B cell (primary cell): ENCODE results near the gene CCDC88B. TPM values are rescaled to one million over a fixed set of nuclear protein-coding genes. Genes with fewer than 3 reads are reported as not detected.

ENCODE experiments used
- ATAC-seq: fragments of 200-7000 bp; cut with Tn5 transposase; one replicate; pipeline ENCODE4 v1.10.0; 2021; ENCODE audit warnings: low read depth, mild to moderate bottlenecking, moderate number of reproducible peaks, moderate library complexity
- CTCF ChIA-PET: fragments of 350-600 bp; sonication (Branson Sonifier 250); formaldehyde crosslinking; loops from one replicate; lab custom pipeline; 2021; ENCODE audit warnings: antibody characterized with exemption, inconsistent platforms; lab: Charles Lee
- POLR2A ChIA-PET: fragments of 350-600 bp; sonication (Branson Sonifier 250); formaldehyde crosslinking; loops from one replicate; lab custom pipeline; 2021; ENCODE audit warnings: antibody characterized with exemption; lab: Charles Lee
- DNase-seq: peaks from one replicate; pipeline ENCODE4 v3.0.0; 2013
- H2AFZ ChIP-seq: 2 replicates; pipeline ENCODE4 v1.6.1; 2012; ENCODE audit warnings: mild to moderate bottlenecking, low read depth, low read length; ENCODE audit not compliant: insufficient read depth, poor library complexity, severe bottlenecking
- H3K27ac ChIP-seq, 2 donors: 1 replicate in 1 of 2; 2 replicates in 1 of 2; pipeline ENCODE4 v1.5.1; 2012 to 2013; ENCODE audit warnings: low read length in 2 of 2, mild to moderate bottlenecking in 2 of 2, moderate library complexity in 1 of 2
- H3K27me3 ChIP-seq, 4 experiments: fragments of 200-600 bp in 1 of 4; sonication (generic) in 1 of 4; replicated peaks in 1 of 4; 1 replicate in 2 of 4; 2 replicates in 2 of 4; pipeline versions ENCODE4 v1.6.1 to v1.7.0; 2013 to 2016; ENCODE audit warnings: low read length in 3 of 4, mild to moderate bottlenecking in 2 of 4, mixed read lengths in 1 of 4, moderate library complexity in 1 of 4; ENCODE audit not compliant: insufficient read depth in 4 of 4, control insufficient read depth in 3 of 4; ENCODE audit errors: control extremely low read depth in 1 of 4
- H3K36me3 ChIP-seq, 2 experiments: replicated peaks in 1 of 2; 1 replicate in 1 of 2; 2 replicates in 1 of 2; pipeline versions ENCODE4 v1.6.1 to v1.7.1; 2013; ENCODE audit warnings: low read length in 1 of 2; ENCODE audit not compliant: insufficient read depth in 2 of 2, control insufficient read depth in 1 of 2; ENCODE audit errors: control extremely low read depth in 1 of 2, extremely low read depth in 1 of 2
- H3K4me1 ChIP-seq, 2 donors: fragments of 200-600 bp in 1 of 2; sonication (generic) in 1 of 2; 1 replicate in 1 of 2; 2 replicates in 1 of 2; pipeline versions ENCODE4 v1.5.1 to v1.6.1; 2013 to 2017; ENCODE audit warnings: low read length in 2 of 2; ENCODE audit not compliant: control insufficient read depth in 2 of 2, insufficient read depth in 2 of 2
- H3K4me2 ChIP-seq: replicated peaks from 2 replicates; pipeline ENCODE3; 2012; ENCODE audit warnings: mild to moderate bottlenecking, low read depth, low read length; ENCODE audit not compliant: poor library complexity, severe bottlenecking
- H3K4me3 ChIP-seq, 5 experiments: fragments of 200-600 bp in 1 of 5; sonication (generic) in 1 of 5; 1 replicate in 3 of 5; 2 replicates in 2 of 5; pipeline versions ENCODE4 v1.5.1 to v1.7.0; 2011 to 2016; ENCODE audit warnings: low read length in 4 of 5, mild to moderate bottlenecking in 4 of 5, low read depth in 2 of 5, control low read depth in 1 of 5, moderate library complexity in 1 of 5; ENCODE audit not compliant: insufficient read depth in 1 of 5; ENCODE audit errors: control extremely low read depth in 1 of 5, extremely low read depth in 1 of 5
- H3K79me2 ChIP-seq: fragments of 200-600 bp; sonication (generic); one replicate; pipeline ENCODE4 v1.6.0; 2016; ENCODE audit warnings: low read length; ENCODE audit not compliant: control insufficient read depth, insufficient read depth
- H3K9ac ChIP-seq: fragments of 200-600 bp; sonication (generic); 2 replicates; pipeline ENCODE4 v1.6.1; 2017; ENCODE audit warnings: mild to moderate bottlenecking, low read length, moderate library complexity
- H3K9me3 ChIP-seq, 3 donors: one replicate each; pipeline versions ENCODE4 v1.6.1 to v1.7.1; 2013; ENCODE audit warnings: low read length in 2 of 3; ENCODE audit not compliant: control insufficient read depth in 2 of 3, insufficient read depth in 1 of 3; ENCODE audit errors: control extremely low read depth in 1 of 3
- H4K20me1 ChIP-seq: 2 replicates; pipeline ENCODE4 v1.6.0; 2012; ENCODE audit warnings: mild to moderate bottlenecking, low read length; ENCODE audit not compliant: insufficient read depth, control insufficient read depth, poor library complexity, severe bottlenecking
- H3K27ac Mint-ChIP-seq: one replicate; pipeline ENCODE4 v1.8.0; 2021; ENCODE audit warnings: mixed read lengths
- H3K27me3 Mint-ChIP-seq: one replicate; pipeline ENCODE4 v1.8.0; 2021; ENCODE audit warnings: mixed read lengths
- H3K4me1 Mint-ChIP-seq: one replicate; pipeline ENCODE4 v1.8.0; 2021; ENCODE audit warnings: mixed read lengths
- H3K4me3 Mint-ChIP-seq: one replicate; pipeline ENCODE4 v1.8.0; 2021; ENCODE audit warnings: mixed read lengths
- H3K9me3 Mint-ChIP-seq: one replicate; pipeline ENCODE4 v1.8.0; 2022; ENCODE audit warnings: mixed read lengths; ENCODE audit not compliant: insufficient read depth
- CTCF ChIP-seq: fragments of 200-600 bp; IDR thresholded peaks from one replicate; pipeline ENCODE4 v1.8.0; 2022; ENCODE audit warnings: antibody characterized with exemption, mild to moderate bottlenecking
- EZH2 ChIP-seq: IDR thresholded peaks from 2 replicates; pipeline ENCODE4 v1.6.1; 2012; ENCODE audit warnings: borderline replicate concordance, low read depth, mild to moderate bottlenecking, moderate library complexity, low read length; ENCODE audit not compliant: insufficient read depth, poor library complexity, severe bottlenecking
- WGBS: methylation state at CpG from one replicate; pipeline ENCODE4 v1.1.5; 2013; ENCODE audit warnings: missing lambda C conversion rate; ENCODE audit not compliant: insufficient coverage; 5-methylcytosine and 5-hydroxymethylcytosine counted together
- intact Hi-C: fragments of 100-400 bp; cut with micrococcal nuclease; formaldehyde crosslinking; loops from one replicate; pipeline ENCODE4 v1.10.0; 2022
- polyA plus RNA-seq: library from polyadenylated mRNA; depleted of rRNA; stranded (reverse); fragments of >200 nt; gene quantifications from 2 replicates; pipeline ENCODE4 v1.2.3, GENCODE V29; 2012
- total RNA-seq, 2 donors: library from RNA; stranded (reverse); fragments of 120-200 nt in 1 of 2; gene quantifications; 1 replicate in 1 of 2; 2 replicates in 1 of 2; pipeline versions ENCODE4 v1.2.3 to v1.2.4, GENCODE V29; 2013 to 2022

CCDC88B gene
- total and polyA plus RNA-seq, 2 donors (not counting 1 experiment from before 2014, with no cell fraction given) = 172 to 208 TPM

GRCh38 chr11:64369440-64370421 is 29.7 kb downstream of the CCDC88B start:
- no peak overlapping the region for H2AFZ ChIP-seq
- H3K9ac ChIP-seq = no peak overlapping the region
- H3K4me2 ChIP-seq = no peak overlapping the region
- no peak overlapping the region for H3K27ac Mint-ChIP-seq
- intact Hi-C loops = no loop called here
- no peak for TF ChIP-seq CTCF
- TF ChIP-seq EZH2 = no peak
- no peak overlapping the region for H3K4me3 ChIP-seq
- H3K9me3 Mint-ChIP-seq = no peaks in the 10 kb centered on the region
- no peaks in the 10 kb centered on the region for H3K27me3 ChIP-seq
- peaks cover 6 to 21% of the 10 kb centered on the region in 2 donors for H3K4me1 ChIP-seq
- no peaks in the 10 kb centered on the region for H3K79me2 ChIP-seq
- CTCF ChIA-PET = no interaction called here
- POLR2A ChIA-PET = no interaction called here
- no peaks in the 10 kb centered on the region for H3K9me3 ChIP-seq
- 98% methylated on average over 72 of the region's 82 CpGs for WGBS
- DNase-seq (no peak), ATAC-seq (no peak)
- H3K36me3 ChIP-seq = peaks cover 0 to 31% of the 10 kb centered on the region in 2 experiments
- H3K27me3 Mint-ChIP-seq = no peaks in the 10 kb centered on the region
- peaks cover 6% of the 10 kb centered on the region for H3K4me1 Mint-ChIP-seq
- H3K27ac ChIP-seq = no peak overlapping the region
- no peak overlapping the region for H3K4me3 Mint-ChIP-seq
- H4K20me1 ChIP-seq = no peaks in the 10 kb centered on the region

GRCh38 chr11:64371201-64371600 is 31.2 kb downstream of the CCDC88B start:
- ATAC-seq = no peak

More at GRCh38 chr11:64371201-64371600, 31.2 kb downstream of the CCDC88B start:
- Mint-ChIP-seq H3K27me3 (no peaks in the 10 kb centered on the region), H3K9me3 (no peaks in the 10 kb centered on the region), H3K27ac (no peak overlapping the region), H3K4me1 (peaks cover 6% of the 10 kb centered on the region), H3K4me3 (no peak overlapping the region)
- H3K9ac ChIP-seq = no peak overlapping the region
- peaks cover 6 to 15% of the 10 kb centered on the region in 2 donors for H3K4me1 ChIP-seq
- H3K4me2 ChIP-seq = no peak overlapping the region
- no peak for TF ChIP-seq EZH2
- no peak for TF ChIP-seq CTCF
- H3K27ac ChIP-seq = no peak overlapping the region
- WGBS = 55% methylated on average over 13 of the region's 22 CpGs
- H3K79me2 ChIP-seq = no peaks in the 10 kb centered on the region
- no peak overlapping the region for H3K4me3 ChIP-seq
- ChIA-PET POLR2A (no interaction called here), CTCF (no interaction called here)
- no peaks in the 10 kb centered on the region for H4K20me1 ChIP-seq
- intact Hi-C loops = no loop called here
- H3K27me3 ChIP-seq = no peaks in the 10 kb centered on the region
- peaks cover 0 to 26% of the 10 kb centered on the region in 2 experiments for H3K36me3 ChIP-seq
- no peak overlapping the region for H2AFZ ChIP-seq
- no peaks in the 10 kb centered on the region for H3K9me3 ChIP-seq
- no peak for DNase-seq
